ENCODE measurements around the gene DACH1. TPM values are rescaled to one million over a fixed set of nuclear protein-coding genes. Genes with fewer than 3 reads are reported as not detected.

The DACH1 gene
- total RNA-seq, 1 experiment from 2014 or later = not detected

DNA sequence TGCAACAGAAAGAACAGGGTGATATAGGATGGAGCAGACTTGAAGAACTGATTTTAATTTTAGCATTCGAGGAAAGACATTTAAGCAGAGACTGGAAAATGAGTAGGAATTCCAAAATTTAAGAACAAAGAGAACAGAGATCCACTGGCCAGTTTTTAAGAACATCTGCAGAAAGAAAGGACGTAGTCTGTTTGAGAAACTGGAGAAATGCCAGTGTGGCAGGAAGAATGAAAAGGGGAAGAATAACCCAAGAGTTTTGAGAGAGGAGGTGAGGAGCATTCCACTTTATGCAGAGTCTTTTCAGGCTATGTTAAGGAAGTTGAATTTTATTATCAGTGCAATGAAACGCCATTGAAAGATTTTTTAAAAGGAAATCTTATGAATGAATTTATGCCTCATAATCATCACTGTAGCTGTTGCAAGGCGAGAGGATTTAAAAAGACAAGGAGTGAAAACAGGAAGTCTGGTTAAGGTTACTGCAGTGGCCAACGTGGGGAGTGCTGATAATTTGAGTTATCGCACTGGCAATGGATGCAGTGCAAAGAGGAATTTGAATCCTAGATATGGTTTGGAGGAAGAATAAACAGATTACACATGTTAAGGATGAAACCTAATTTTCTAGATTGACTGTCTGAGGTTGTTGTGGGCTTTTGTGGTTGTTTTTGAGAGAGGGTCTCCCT lies 253.8 kb downstream of the DACH1 start:
- Histone ChIP-seq H3K36me3 (ENCODE audit: low read depth, low read length) (no peaks in the 10 kb centered on the region), H4K20me1 (ENCODE audit: low read length) (no peaks in the 10 kb centered on the region), H3F3A (ENCODE audit: low read length, unreplicated experiment) (no peaks in the 10 kb centered on the region), H3K9me2 (replicated peaks; ENCODE audit: low read length) (no peaks in the 10 kb centered on the region), H3K4me1 (ENCODE audit: insufficient read depth, low read length) (no peaks in the 10 kb centered on the region), H3K79me2 (ENCODE audit: low read length) (no peaks in the 10 kb centered on the region), H3K9ac (ENCODE audit: low read length) (no peak overlapping the region), H3K4me2 (ENCODE audit: low read length) (no peak overlapping the region), H3K27ac (ENCODE audit: low read length) (no peak overlapping the region), H3K4me3 (ENCODE audit: low read length) (no peak overlapping the region), H3K27me3 (ENCODE audit: low read length) (no peaks in the 10 kb centered on the region), H2AFZ (ENCODE audit: low read length) (no peak overlapping the region), H3K9me3 (ENCODE audit: low read length) (no peaks in the 10 kb centered on the region)
- BruUV-seq (replicated peaks) = no TSS peak
- ChIA-PET CTCF (no interaction called here), POLR2A (ENCODE audit: unreplicated experiment) (no interaction called here)
- intact Hi-C loops (cut with micrococcal nuclease) = no loop called here
- no peak for DNase-seq
- ATAC-seq = no peak
- TF ChIP-seq, protein P1, sequence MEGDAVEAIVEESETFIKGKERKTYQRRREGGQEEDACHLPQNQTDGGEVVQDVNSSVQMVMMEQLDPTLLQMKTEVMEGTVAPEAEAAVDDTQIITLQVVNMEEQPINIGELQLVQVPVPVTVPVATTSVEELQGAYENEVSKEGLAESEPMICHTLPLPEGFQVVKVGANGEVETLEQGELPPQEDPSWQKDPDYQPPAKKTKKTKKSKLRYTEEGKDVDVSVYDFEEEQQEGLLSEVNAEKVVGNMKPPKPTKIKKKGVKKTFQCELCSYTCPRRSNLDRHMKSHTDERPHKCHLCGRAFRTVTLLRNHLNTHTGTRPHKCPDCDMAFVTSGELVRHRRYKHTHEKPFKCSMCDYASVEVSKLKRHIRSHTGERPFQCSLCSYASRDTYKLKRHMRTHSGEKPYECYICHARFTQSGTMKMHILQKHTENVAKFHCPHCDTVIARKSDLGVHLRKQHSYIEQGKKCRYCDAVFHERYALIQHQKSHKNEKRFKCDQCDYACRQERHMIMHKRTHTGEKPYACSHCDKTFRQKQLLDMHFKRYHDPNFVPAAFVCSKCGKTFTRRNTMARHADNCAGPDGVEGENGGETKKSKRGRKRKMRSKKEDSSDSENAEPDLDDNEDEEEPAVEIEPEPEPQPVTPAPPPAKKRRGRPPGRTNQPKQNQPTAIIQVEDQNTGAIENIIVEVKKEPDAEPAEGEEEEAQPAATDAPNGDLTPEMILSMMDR (conservative IDR thresholded peaks at IDR 0.05; ENCODE audit: low read depth, low read length) = no peak
- no peak for TF ChIP-seq EZH2 (IDR thresholded peaks at IDR 0.05; ENCODE audit: low read length, unreplicated experiment)
- no peak for TF ChIP-seq EZH2phosphoT487 (IDR thresholded peaks at IDR 0.05; ENCODE audit: borderline replicate concordance, low read length)

DNA sequence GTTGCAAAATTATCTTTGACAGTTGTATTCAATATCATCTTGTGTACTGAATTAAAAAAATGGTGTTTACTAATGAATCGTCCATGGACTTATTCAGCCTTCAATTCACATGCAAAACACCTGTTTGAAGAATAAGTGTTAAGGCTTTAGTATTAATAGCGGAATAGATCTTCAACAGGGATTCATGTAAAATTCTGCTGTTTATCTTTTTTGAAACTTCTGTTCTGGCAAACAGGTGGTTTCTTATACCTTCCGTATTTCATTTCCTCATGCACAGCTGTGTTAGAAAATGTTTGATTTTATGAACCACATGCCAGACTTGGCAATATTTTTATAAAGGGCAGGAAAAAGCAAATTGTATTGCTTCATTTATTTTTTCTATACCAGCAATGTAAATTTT lies 255.7 kb downstream of the DACH1 start:
- ATAC-seq = no peak
- Histone ChIP-seq H3F3A (ENCODE audit: low read length, unreplicated experiment) (no peaks in the 10 kb centered on the region), H3K27ac (ENCODE audit: low read length) (no peak overlapping the region), H3K9ac (ENCODE audit: low read length) (no peak overlapping the region), H3K9me2 (replicated peaks; ENCODE audit: low read length) (no peaks in the 10 kb centered on the region), H3K9me3 (ENCODE audit: low read length) (no peaks in the 10 kb centered on the region), H3K4me3 (ENCODE audit: low read length) (no peak overlapping the region), H3K4me1 (ENCODE audit: insufficient read depth, low read length) (no peaks in the 10 kb centered on the region), H4K20me1 (ENCODE audit: low read length) (no peaks in the 10 kb centered on the region), H3K79me2 (ENCODE audit: low read length) (no peaks in the 10 kb centered on the region), H3K4me2 (ENCODE audit: low read length) (no peak overlapping the region), H3K36me3 (ENCODE audit: low read depth, low read length) (no peaks in the 10 kb centered on the region), H3K27me3 (ENCODE audit: low read length) (no peaks in the 10 kb centered on the region), H2AFZ (ENCODE audit: low read length) (no peak overlapping the region)
- TF ChIP-seq, protein P1 (conservative IDR thresholded peaks at IDR 0.05; ENCODE audit: low read depth, low read length) = no peak
- TF ChIP-seq EZH2phosphoT487 (IDR thresholded peaks at IDR 0.05; ENCODE audit: borderline replicate concordance, low read length) (no peak), EZH2 (IDR thresholded peaks at IDR 0.05; ENCODE audit: low read length, unreplicated experiment) (no peak)
- ChIA-PET POLR2A (ENCODE audit: unreplicated experiment) (no interaction called here), CTCF (no interaction called here)
- intact Hi-C loops (cut with micrococcal nuclease) = no loop called here
- no TSS peak for BruUV-seq (replicated peaks)
- no peak for DNase-seq

DNA sequence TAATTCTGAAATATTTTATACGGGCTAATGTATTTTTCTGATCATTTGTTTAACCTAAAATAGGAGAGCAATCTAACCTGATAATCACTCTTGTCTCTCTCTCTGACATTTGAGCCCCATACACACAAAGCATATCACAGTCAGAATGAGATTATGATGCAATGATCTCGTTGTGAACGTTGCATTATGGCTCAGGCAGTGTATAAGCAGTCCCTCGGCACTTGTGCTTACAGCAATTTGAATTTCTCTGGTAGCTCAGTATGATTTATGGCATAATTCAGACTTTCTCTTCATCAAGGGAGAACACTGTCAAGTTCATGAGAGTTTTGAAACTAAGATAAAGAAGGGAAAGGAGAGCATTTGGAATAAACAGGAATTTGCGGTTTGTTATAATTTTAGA lies 256.1 kb downstream of the DACH1 start:
- no peak for DNase-seq
- H2AFZ ChIP-seq (ENCODE audit: low read length) = no peak overlapping the region
- intact Hi-C loops (cut with micrococcal nuclease) = no loop called here
- H3K9ac ChIP-seq (ENCODE audit: low read length) = no peak overlapping the region
- BruUV-seq (replicated peaks) = no TSS peak
- no peak overlapping the region for H3K4me3 ChIP-seq (ENCODE audit: low read length)
- no peaks in the 10 kb centered on the region for H3K9me3 ChIP-seq (ENCODE audit: low read length)
- H4K20me1 ChIP-seq (ENCODE audit: low read length) = no peaks in the 10 kb centered on the region
- no peak overlapping the region for H3K4me2 ChIP-seq (ENCODE audit: low read length)
- no peak overlapping the region for H3K27ac ChIP-seq (ENCODE audit: low read length)
- POLR2A ChIA-PET (ENCODE audit: unreplicated experiment) = no interaction called here
- CTCF ChIA-PET = no interaction called here
- no peaks in the 10 kb centered on the region for H3K9me2 ChIP-seq (replicated peaks; ENCODE audit: low read length)
- no peak for TF ChIP-seq EZH2phosphoT487 (IDR thresholded peaks at IDR 0.05; ENCODE audit: borderline replicate concordance, low read length)
- TF ChIP-seq EZH2 (IDR thresholded peaks at IDR 0.05; ENCODE audit: low read length, unreplicated experiment) = no peak
- TF ChIP-seq, protein P1 (conservative IDR thresholded peaks at IDR 0.05; ENCODE audit: low read depth, low read length) = no peak
- H3K36me3 ChIP-seq (ENCODE audit: low read depth, low read length) = no peaks in the 10 kb centered on the region
- H3K4me1 ChIP-seq (ENCODE audit: insufficient read depth, low read length) = no peaks in the 10 kb centered on the region
- ATAC-seq = no peak
- H3F3A ChIP-seq (ENCODE audit: low read length, unreplicated experiment) = no peaks in the 10 kb centered on the region
- H3K27me3 ChIP-seq (ENCODE audit: low read length) = no peaks in the 10 kb centered on the region
- no peaks in the 10 kb centered on the region for H3K79me2 ChIP-seq (ENCODE audit: low read length)

Measured in PC-3 (cell line).